A673 (cell line): Measurements from ENCODE around the gene DHRS3.

Experiments used
- EZH2 ChIP-seq: fragments of 200-600 bp; sonication (generic); IDR thresholded peaks from 2 replicates; pipeline ENCODE4 v1.6.1; 2017; ENCODE audit warnings: borderline replicate concordance, low read depth, mild to moderate bottlenecking, mixed read lengths, antibody characterized with exemption, low read length; ENCODE audit not compliant: poor library complexity, severe bottlenecking
- TF ChIP-seq, protein P1 (sequence below): fragments of 300-800, 200-600 bp; sonication (generic); conservative IDR thresholded peaks from 2 replicates; pipeline ENCODE4 v1.5.1; 2017; ENCODE audit warnings: low read depth, mild to moderate bottlenecking, antibody characterized with exemption, low read length, moderate library complexity, mixed read lengths

DNA sequence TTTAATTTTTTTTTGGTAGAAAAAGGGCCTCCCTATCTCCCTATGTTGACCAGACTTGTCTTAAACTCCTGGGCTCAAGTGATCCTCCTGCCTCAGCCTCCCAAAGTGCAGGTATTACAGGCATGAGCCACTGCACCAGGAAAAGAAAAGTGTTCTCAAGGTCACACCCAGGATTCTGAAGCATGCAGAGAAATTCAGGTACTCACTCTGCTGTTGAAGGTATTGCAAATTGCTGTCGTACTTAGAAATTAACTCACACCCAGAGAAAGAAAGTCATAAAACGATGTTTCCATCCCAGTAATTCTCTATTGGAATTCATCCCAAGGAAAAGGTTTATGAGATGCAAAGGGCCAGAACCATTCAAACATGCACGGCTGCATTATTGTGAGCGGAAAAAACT is 73.7 kb downstream of the DHRS3 start:
- TF ChIP-seq, protein P1, sequence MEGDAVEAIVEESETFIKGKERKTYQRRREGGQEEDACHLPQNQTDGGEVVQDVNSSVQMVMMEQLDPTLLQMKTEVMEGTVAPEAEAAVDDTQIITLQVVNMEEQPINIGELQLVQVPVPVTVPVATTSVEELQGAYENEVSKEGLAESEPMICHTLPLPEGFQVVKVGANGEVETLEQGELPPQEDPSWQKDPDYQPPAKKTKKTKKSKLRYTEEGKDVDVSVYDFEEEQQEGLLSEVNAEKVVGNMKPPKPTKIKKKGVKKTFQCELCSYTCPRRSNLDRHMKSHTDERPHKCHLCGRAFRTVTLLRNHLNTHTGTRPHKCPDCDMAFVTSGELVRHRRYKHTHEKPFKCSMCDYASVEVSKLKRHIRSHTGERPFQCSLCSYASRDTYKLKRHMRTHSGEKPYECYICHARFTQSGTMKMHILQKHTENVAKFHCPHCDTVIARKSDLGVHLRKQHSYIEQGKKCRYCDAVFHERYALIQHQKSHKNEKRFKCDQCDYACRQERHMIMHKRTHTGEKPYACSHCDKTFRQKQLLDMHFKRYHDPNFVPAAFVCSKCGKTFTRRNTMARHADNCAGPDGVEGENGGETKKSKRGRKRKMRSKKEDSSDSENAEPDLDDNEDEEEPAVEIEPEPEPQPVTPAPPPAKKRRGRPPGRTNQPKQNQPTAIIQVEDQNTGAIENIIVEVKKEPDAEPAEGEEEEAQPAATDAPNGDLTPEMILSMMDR = no peak
- no peak for TF ChIP-seq EZH2
